HEK293 (cell line): ENCODE results near the gene FDX1.

Experiments used
- CTCF ChIA-PET: fragments of 350-600 bp; formaldehyde crosslinking; extraction: SDS; loops from one replicate; lab custom pipeline; 2021; ENCODE audit warnings: antibody characterized with exemption; lab: Yijun Ruan, JAX
- POLR2A ChIA-PET: fragments of 300-600 bp; formaldehyde crosslinking; extraction: SDS; loops from one replicate; lab custom pipeline; 2020; ENCODE audit warnings: antibody characterized with exemption, inconsistent platforms; lab: Yijun Ruan, JAX
- H3K27ac ChIP-seq: fragments of 200-500 bp; sonication (Bioruptor generic); 2 replicates; pipeline ENCODE4 v1.5.1; 2014; ENCODE audit warnings: low read depth, low read length, control low read depth, inconsistent platforms; ENCODE audit errors: extremely low read depth
- H3K36me3 ChIP-seq, 2 experiments: fragments of 200-500 bp in 1 of 2; sonication (Bioruptor generic) in 1 of 2; 1 replicate in 1 of 2; 2 replicates in 1 of 2; pipeline ENCODE4 v1.5.1; 2014 to 2017; ENCODE audit warnings: inconsistent platforms in 2 of 2, low read length in 2 of 2; ENCODE audit not compliant: control insufficient read depth in 2 of 2, insufficient read depth in 1 of 2
- H3K4me1 ChIP-seq: fragments of 200-500 bp; sonication (Bioruptor generic); 2 replicates; pipeline ENCODE4 v1.5.1; 2014; ENCODE audit warnings: mild to moderate bottlenecking, low read length, inconsistent platforms; ENCODE audit not compliant: control insufficient read depth, insufficient read depth
- H3K4me3 ChIP-seq: 2 replicates; pipeline ENCODE4 v1.5.1; 2011; ENCODE audit warnings: low read depth, mild to moderate bottlenecking, control low read depth, low read length, moderate library complexity
- H3K9me3 ChIP-seq: fragments of 200-500 bp; sonication (Bioruptor generic); 2 replicates; pipeline ENCODE4 v1.5.1; 2014; ENCODE audit warnings: low read depth, low read length, inconsistent platforms; ENCODE audit not compliant: control insufficient read depth, insufficient read depth
- CTCF ChIP-seq: fragments of 450-650 bp; formaldehyde crosslinking; IDR thresholded peaks from 2 replicates; pipeline ENCODE4 v1.5.1; 2016; ENCODE audit warnings: missing biosample characterization, missing genetic modification characterization
- GFI1B ChIP-seq: fragments of 450-650 bp; formaldehyde crosslinking; IDR thresholded peaks from 2 replicates; pipeline ENCODE4 v1.5.1; 2016; ENCODE audit warnings: missing biosample characterization, missing genetic modification characterization
- GLI4 ChIP-seq: fragments of 450-650 bp; formaldehyde crosslinking; IDR thresholded peaks from 2 replicates; pipeline ENCODE4 v1.5.1; 2016; ENCODE audit warnings: missing biosample characterization, missing genetic modification characterization
- IKZF3 ChIP-seq: fragments of 450-650 bp; IDR thresholded peaks from 2 replicates; pipeline ENCODE4 v1.5.0; 2018; ENCODE audit warnings: missing biosample characterization, mild to moderate bottlenecking, missing genetic modification characterization, moderate library complexity
- KLF1 ChIP-seq: fragments of 450-650 bp; formaldehyde crosslinking; IDR thresholded peaks from 2 replicates; pipeline ENCODE4 v1.5.1; 2016; ENCODE audit warnings: missing biosample characterization, missing genetic modification characterization
- SP2 ChIP-seq: fragments of 450-650 bp; formaldehyde crosslinking; IDR thresholded peaks from 2 replicates; pipeline ENCODE4 v1.5.1; 2016; ENCODE audit warnings: missing biosample characterization, missing genetic modification characterization
- YY1 ChIP-seq: fragments of 450-650 bp; formaldehyde crosslinking; IDR thresholded peaks from 2 replicates; pipeline ENCODE4 v1.5.1; 2018; ENCODE audit warnings: missing biosample characterization, missing genetic modification characterization
- YY2 ChIP-seq: fragments of 450-650 bp; formaldehyde crosslinking; IDR thresholded peaks from 2 replicates; pipeline ENCODE4 v1.5.1; 2016; ENCODE audit warnings: missing biosample characterization, missing genetic modification characterization
- ZEB2 ChIP-seq: fragments of 450-650 bp; formaldehyde crosslinking; IDR thresholded peaks from 2 replicates; pipeline ENCODE4 v1.5.1; 2016; ENCODE audit warnings: missing biosample characterization, missing genetic modification characterization
- ZNF114 ChIP-seq: fragments of 450-650 bp; formaldehyde crosslinking; IDR thresholded peaks from 2 replicates; pipeline ENCODE4 v1.5.0; 2017; ENCODE audit warnings: missing biosample characterization, missing genetic modification characterization
- ZNF121 ChIP-seq: fragments of 450-650 bp; formaldehyde crosslinking; IDR thresholded peaks from 2 replicates; pipeline ENCODE4 v1.5.1; 2016; ENCODE audit warnings: missing biosample characterization, missing genetic modification characterization
- ZNF132 ChIP-seq: fragments of 450-650 bp; formaldehyde crosslinking; IDR thresholded peaks from 2 replicates; pipeline ENCODE4 v1.5.1; 2017; ENCODE audit warnings: missing biosample characterization, missing genetic modification characterization, borderline replicate concordance
- ZNF175 ChIP-seq: fragments of 450-650 bp; formaldehyde crosslinking; IDR thresholded peaks from 2 replicates; pipeline ENCODE4 v1.5.1; 2016; ENCODE audit warnings: missing biosample characterization, missing genetic modification characterization
- ZNF184 ChIP-seq: fragments of 450-650 bp; IDR thresholded peaks from 2 replicates; pipeline ENCODE4 v1.5.1; 2018; ENCODE audit warnings: missing biosample characterization, mild to moderate bottlenecking, missing genetic modification characterization
- ZNF221 ChIP-seq: fragments of 450-650 bp; formaldehyde crosslinking; IDR thresholded peaks from 2 replicates; pipeline ENCODE4 v1.5.1; 2017; ENCODE audit warnings: missing biosample characterization, missing genetic modification characterization, borderline replicate concordance
- ZNF223 ChIP-seq: fragments of 450-650 bp; formaldehyde crosslinking; IDR thresholded peaks from 2 replicates; pipeline ENCODE4 v1.5.1; 2016; ENCODE audit warnings: missing biosample characterization, missing genetic modification characterization
- ZNF23 ChIP-seq: fragments of 450-650 bp; formaldehyde crosslinking; IDR thresholded peaks from 2 replicates; pipeline ENCODE4 v1.5.1; 2016; ENCODE audit warnings: missing biosample characterization, missing genetic modification characterization, borderline replicate concordance
- ZNF292 ChIP-seq: fragments of 450-650 bp; formaldehyde crosslinking; IDR thresholded peaks from 2 replicates; pipeline ENCODE4 v1.5.1; 2016; ENCODE audit warnings: low read depth, missing biosample characterization, missing genetic modification characterization, borderline replicate concordance
- ZNF366 ChIP-seq: fragments of 450-650 bp; formaldehyde crosslinking; conservative IDR thresholded peaks from 2 replicates; pipeline ENCODE4 v1.5.1; 2016; ENCODE audit warnings: missing biosample characterization, missing genetic modification characterization
- ZNF37A ChIP-seq: fragments of 450-650 bp; IDR thresholded peaks from 2 replicates; pipeline ENCODE4 v1.5.1; 2018; ENCODE audit warnings: missing biosample characterization, missing genetic modification characterization
- ZNF48 ChIP-seq: fragments of 450-650 bp; formaldehyde crosslinking; IDR thresholded peaks from 2 replicates; pipeline ENCODE4 v1.5.1; 2016; ENCODE audit warnings: missing biosample characterization, missing genetic modification characterization
- ZNF501 ChIP-seq: fragments of 450-650 bp; formaldehyde crosslinking; IDR thresholded peaks from 2 replicates; pipeline ENCODE4 v1.5.1; 2016; ENCODE audit warnings: missing biosample characterization, missing genetic modification characterization
- ZNF555 ChIP-seq: fragments of 450-650 bp; formaldehyde crosslinking; conservative IDR thresholded peaks from 2 replicates; pipeline ENCODE4 v1.5.1; 2017; ENCODE audit warnings: missing biosample characterization, mild to moderate bottlenecking, missing genetic modification characterization, inconsistent platforms
- ZNF561 ChIP-seq: fragments of 450-650 bp; IDR thresholded peaks from 2 replicates; pipeline ENCODE4 v1.5.1; 2018; ENCODE audit warnings: missing biosample characterization, missing genetic modification characterization, borderline replicate concordance
- ZNF585B ChIP-seq: fragments of 450-650 bp; formaldehyde crosslinking; IDR thresholded peaks from 2 replicates; pipeline ENCODE4 v1.5.1; 2016; ENCODE audit warnings: missing biosample characterization, missing genetic modification characterization
- ZNF596 ChIP-seq: fragments of 450-650 bp; IDR thresholded peaks from 2 replicates; pipeline ENCODE4 v1.5.0; 2018; ENCODE audit warnings: missing biosample characterization, mild to moderate bottlenecking, missing genetic modification characterization, moderate library complexity
- ZNF610 ChIP-seq: fragments of 450-650 bp; formaldehyde crosslinking; IDR thresholded peaks from 2 replicates; pipeline ENCODE4 v1.5.1; 2016; ENCODE audit warnings: missing biosample characterization, missing genetic modification characterization, borderline replicate concordance
- ZNF623 ChIP-seq: fragments of 450-650 bp; formaldehyde crosslinking; IDR thresholded peaks from 2 replicates; pipeline ENCODE4 v1.5.1; 2016; ENCODE audit warnings: missing biosample characterization, missing genetic modification characterization
- ZNF768 ChIP-seq: fragments of 450-650 bp; formaldehyde crosslinking; IDR thresholded peaks from 2 replicates; pipeline ENCODE4 v1.5.1; 2018; ENCODE audit warnings: missing biosample characterization, mild to moderate bottlenecking, missing genetic modification characterization
- ZNF791 ChIP-seq: fragments of 450-650 bp; formaldehyde crosslinking; IDR thresholded peaks from 2 replicates; pipeline ENCODE4 v1.5.1; 2016; ENCODE audit warnings: missing biosample characterization, missing genetic modification characterization

Gene FDX1

GRCh38 chr11:110501428-110501827 is 71.7 kb downstream of the FDX1 start (continued):
- no peak for TF ChIP-seq ZNF610 (tag by site-specific recombination)
- TF ChIP-seq ZNF596 (tag by site-specific recombination): no peak
- no peak for TF ChIP-seq GFI1B
- TF ChIP-seq ZEB2: no peak
- TF ChIP-seq ZNF114 (tag by site-specific recombination): no peak
- TF ChIP-seq ZNF175 (tag by site-specific recombination): no peak

GRCh38 chr11:110505528-110506284 is 76.0 kb downstream of the FDX1 start:
- no peaks in the 10 kb centered on the region for H3K36me3 ChIP-seq
- no peaks in the 10 kb centered on the region for H3K4me1 ChIP-seq
- H3K9me3 ChIP-seq: no peaks in the 10 kb centered on the region
- TF ChIP-seq ZNF37A (tag by site-specific recombination): no peak
- no peak for TF ChIP-seq KLF1 (tag by site-specific recombination)
- TF ChIP-seq ZNF791: no peak
- POLR2A ChIA-PET: no interaction called here
- no peak overlapping the region for H3K4me3 ChIP-seq
- H3K27ac ChIP-seq: no peak overlapping the region
- CTCF ChIA-PET: interaction anchor here (0.7 to 0.9 kb wide), 2 partner anchors 23 to 40 kb away, joined by 3 to 4 read pairs; no protein-coding TSS in a partner anchor

- no peak overlapping the region for H3K4me3 ChIP-seq
- no peaks in the 10 kb centered on the region for H3K4me1 ChIP-seq
- ChIA-PET POLR2A (no interaction called here), CTCF (interaction anchor here (0.6 kb wide), 1 partner anchor 10 kb away, joined by 3 read pairs; no protein-coding TSS in a partner anchor)
- no peaks in the 10 kb centered on the region for H3K36me3 ChIP-seq
- no peaks in the 10 kb centered on the region for H3K9me3 ChIP-seq
- TF ChIP-seq ZNF132 (tag by site-specific recombination) (no peak), ZNF555 (tag by site-specific recombination) (no peak), ZNF292 (tag by site-specific recombination) (no peak), ZNF48 (tag by site-specific recombination) (no peak), IKZF3 (tag by site-specific recombination) (no peak), ZNF561 (no peak), ZNF768 (tag by site-specific recombination) (no peak), GLI4 (no peak), ZNF623 (tag by site-specific recombination) (no peak), KLF1 (tag by site-specific recombination) (no peak), SP2 (no peak), YY2 (no peak), ZNF223 (tag by site-specific recombination) (no peak)
- no peak overlapping the region for H3K27ac ChIP-seq
These were observed 77.6 kb downstream of the FDX1 start for GRCh38 chr11:110507328-110507727.

- Histone ChIP-seq H3K4me1 (no peaks in the 10 kb centered on the region), H3K4me3 (no peak overlapping the region), H3K27ac (no peak overlapping the region), H3K36me3 (no peaks in the 10 kb centered on the region), H3K9me3 (no peaks in the 10 kb centered on the region)
- CTCF ChIA-PET: no interaction called here
- POLR2A ChIA-PET: no interaction called here
- TF ChIP-seq ZNF184 (no peak), ZNF366 (tag by site-specific recombination) (no peak), ZNF23 (tag by site-specific recombination) (no peak), ZNF596 (tag by site-specific recombination) (no peak), ZNF585B (tag by site-specific recombination) (no peak), SP2 (no peak), ZNF221 (tag by site-specific recombination) (no peak), ZNF121 (tag by site-specific recombination) (no peak), CTCF (no peak), ZNF223 (tag by site-specific recombination) (no peak), ZNF501 (tag by site-specific recombination) (no peak), YY1 (tag by site-specific recombination) (no peak), ZNF132 (tag by site-specific recombination) (no peak), ZNF623 (tag by site-specific recombination) (no peak)
These were observed 79.0 kb downstream of the FDX1 start for GRCh38 chr11:110508786-110509185.
